ENCODE results near the gene DNAAF2. TPM values are rescaled to one million over a fixed set of nuclear protein-coding genes. Genes with fewer than 3 reads are reported as not detected.
A peak's percentile ranks its signal among the peaks of the same experiment; 100 is the strongest.
"Not testable (repeated sequence)": the region's sequence is repeated elsewhere in the genome, so short reads cannot be mapped to it uniquely, and the experiment has no call there.

Gene DNAAF2
- total RNA-seq, 1 donor from 2014 or later: 12.8 TPM

DNA sequence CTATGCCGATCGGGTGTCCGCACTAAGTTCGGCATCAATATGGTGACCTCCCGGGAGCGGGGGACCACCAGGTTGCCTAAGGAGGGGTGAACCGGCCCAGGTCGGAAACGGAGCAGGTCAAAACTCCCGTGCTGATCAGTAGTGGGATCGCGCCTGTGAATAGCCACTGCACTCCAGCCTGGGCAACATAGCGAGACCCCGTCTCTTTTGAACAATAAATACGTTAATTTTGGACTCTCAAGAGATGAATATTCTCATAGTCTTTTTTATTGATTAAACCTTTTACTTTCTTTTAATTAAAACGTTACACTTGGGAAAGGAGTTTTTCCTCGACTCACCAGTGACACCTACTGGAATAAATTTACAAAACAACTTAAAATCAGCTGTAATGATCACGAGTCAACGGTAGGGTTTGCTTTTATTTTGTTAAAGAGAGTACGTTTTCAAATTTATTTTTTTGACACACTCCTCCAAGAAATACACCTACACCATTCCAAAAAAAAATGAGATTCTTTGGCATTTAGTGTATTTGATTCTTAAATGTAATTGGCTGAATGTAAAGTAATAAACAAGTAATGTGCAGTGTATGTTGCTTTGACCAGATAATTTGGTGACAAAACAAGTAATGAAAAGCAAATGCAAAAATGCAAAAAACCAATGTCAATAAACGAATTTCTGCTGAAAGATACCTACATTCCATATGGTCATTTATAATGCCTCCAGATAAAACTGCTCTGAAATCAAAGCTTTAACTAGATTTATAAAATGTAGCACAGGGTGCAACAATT, 48.2 kb downstream of the DNAAF2 start:
- H3K4me1 Mint-ChIP-seq (ENCODE audit: low read depth): peaks cover 37% of the 10 kb centered on the region

DNA sequence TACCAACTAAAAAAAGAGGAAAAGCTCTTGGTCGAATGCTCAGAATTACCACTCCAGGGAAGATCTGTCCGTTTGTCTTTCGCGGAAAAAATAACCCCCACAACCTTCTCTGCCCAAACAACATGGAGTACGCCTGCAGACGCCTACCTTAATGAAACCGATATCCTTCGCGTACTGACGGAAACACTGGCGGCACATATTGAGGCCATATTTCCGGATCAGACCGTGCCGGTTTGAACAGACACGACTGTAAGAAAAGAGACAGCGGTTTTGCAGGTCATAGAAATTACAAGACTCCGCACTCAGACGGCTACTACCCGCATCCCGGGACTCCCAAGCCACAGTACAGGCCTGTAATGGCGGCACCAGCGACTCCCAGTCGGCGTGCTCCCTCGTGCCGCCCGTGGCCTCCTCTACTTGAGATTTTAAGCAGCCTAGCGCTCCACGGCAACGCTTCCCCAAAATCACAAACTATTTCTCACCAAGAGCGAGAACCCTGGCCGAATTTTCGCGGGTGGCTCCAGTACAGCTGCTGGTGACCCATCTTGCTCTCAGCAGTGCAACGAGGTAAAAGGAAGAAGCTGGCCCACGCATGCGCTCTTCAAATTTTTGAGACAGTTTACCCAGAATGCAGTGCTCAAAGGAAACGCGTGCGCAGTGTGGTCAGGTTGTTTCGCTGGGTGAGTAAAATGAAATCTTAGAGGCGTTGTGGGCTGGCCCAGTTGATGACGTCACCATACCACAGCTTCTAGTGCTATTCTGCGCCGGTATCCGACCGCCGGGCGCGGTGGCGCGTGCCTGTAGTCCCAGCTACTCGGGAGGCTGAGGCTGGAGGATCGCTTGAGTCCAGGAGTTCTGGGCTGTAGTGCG, 49.0 kb downstream of the DNAAF2 start, which contains the start of gene RPS29:
TSS of gene RPS29 (minus strand) at position 578 of the 870 bp plus-strand sequence. CDS start at position 544, 34 bp downstream.
- peak within 1 kb of the TSS; percentile 93 for H3K4me3 Mint-ChIP-seq
- intact Hi-C loops (cut with micrococcal nuclease): loop anchor here (1.0 to 10.0 kb wide), 10 partner anchors 12 to 1249 kb away; partner anchors contain the start of genes DMAC2L, L2HGDH, LRR1 and MGAT2
- peaks cover 52% of the 10 kb centered on the region for H3K36me3 Mint-ChIP-seq (ENCODE audit: low read depth)
- peak within 1 kb of the TSS; percentile 99 for H3K27ac Mint-ChIP-seq
- DNase-seq (ENCODE audit: low spot score): peak; percentile 97
- peaks cover 46% of the 10 kb centered on the region for H3K4me1 Mint-ChIP-seq (ENCODE audit: low read depth)
- H3K9me3 Mint-ChIP-seq: no peaks in the 10 kb centered on the region
- peaks cover 3% of the 10 kb centered on the region for H3K27me3 Mint-ChIP-seq (ENCODE audit: insufficient read depth)

More for the DNA sequence above, 48.2 kb downstream of the DNAAF2 start:
- Mint-ChIP-seq H3K27ac (peak overlapping the region; percentile 99), H3K9me3 (no peaks in the 10 kb centered on the region), H3K36me3 (ENCODE audit: low read depth) (peaks cover 44% of the 10 kb centered on the region), H3K27me3 (ENCODE audit: insufficient read depth) (peaks cover 3% of the 10 kb centered on the region), H3K4me3 (peak overlapping the region; percentile 93)
- no peak for DNase-seq (ENCODE audit: low spot score)
- intact Hi-C loops (cut with micrococcal nuclease): loop anchor here (1.0 to 10.0 kb wide), 11 partner anchors 11 to 1248 kb away; partner anchors contain the start of genes DMAC2L, L2HGDH, LRR1 and MGAT2

DNA sequence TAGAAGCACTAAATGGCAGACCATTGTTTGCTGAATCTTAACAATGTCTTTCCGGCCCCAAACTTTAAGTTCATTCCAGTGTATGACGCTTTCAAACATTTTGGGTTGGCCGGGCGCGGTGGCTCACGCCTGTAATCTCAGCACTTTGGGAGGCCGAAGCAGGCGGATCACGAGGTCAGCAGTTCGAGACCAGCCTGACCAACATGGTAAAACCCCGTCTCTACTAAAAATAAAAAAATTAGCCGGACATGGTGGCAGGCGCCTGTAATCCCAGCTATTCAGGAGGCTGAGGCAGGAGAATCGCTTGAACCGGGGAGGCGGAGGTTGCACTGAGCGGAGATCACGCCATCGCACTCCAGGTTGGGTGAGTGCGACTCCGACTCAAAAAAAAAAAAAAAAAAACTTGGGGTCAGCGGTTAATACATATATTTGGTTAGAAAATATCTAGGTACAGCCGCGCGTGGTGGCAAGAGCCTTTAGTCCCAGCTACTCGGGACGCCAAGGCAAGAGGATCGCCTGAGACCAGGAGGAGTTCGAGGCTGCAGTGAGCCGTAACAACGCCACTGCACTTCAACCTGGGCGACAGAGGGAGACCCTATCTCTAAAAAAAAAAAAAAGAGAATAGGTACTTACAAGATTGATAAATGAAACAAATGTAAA, 49.9 kb downstream of the DNAAF2 start:
- not testable (repeated sequence) for H3K9me3 Mint-ChIP-seq; H3K27me3 Mint-ChIP-seq (ENCODE audit: insufficient read depth); DNase-seq (ENCODE audit: low spot score)
- Mint-ChIP-seq H3K4me1 (ENCODE audit: low read depth) (peaks cover 51% of the 10 kb centered on the region), H3K27ac (peak overlapping the region; percentile 99), H3K36me3 (ENCODE audit: low read depth) (peaks cover 55% of the 10 kb centered on the region), H3K4me3 (peak overlapping the region; percentile 93)
- intact Hi-C loops (cut with micrococcal nuclease): loop anchor here (5.0 to 10.0 kb wide), 4 partner anchors 647 to 1250 kb away; partner anchors contain the start of genes DMAC2L, L2HGDH, NIN and SOS2

DNA sequence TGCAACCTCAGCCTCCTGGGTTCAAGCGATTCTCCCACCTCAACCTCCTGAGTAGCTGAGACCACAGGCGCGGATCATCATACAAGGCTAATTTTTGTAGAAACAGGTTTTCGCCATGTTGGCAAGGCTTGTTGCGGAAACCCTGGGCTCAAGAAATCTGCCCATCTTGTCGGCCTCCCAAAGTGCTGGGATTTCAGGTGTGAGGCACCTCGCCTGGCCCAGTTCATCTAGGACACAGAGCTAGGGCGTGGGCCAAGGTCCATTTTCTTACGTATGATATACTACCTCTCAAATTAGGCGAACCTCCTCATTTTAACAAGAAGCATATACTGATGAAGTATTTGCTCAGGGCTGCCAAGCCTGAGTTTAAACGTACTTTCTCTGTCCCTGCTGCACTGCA, 51.0 kb downstream of the DNAAF2 start:
- Mint-ChIP-seq H3K9me3 (no peaks in the 10 kb centered on the region), H3K27ac (peak overlapping the region; percentile 73), H3K4me3 (peak overlapping the region; percentile 93), H3K36me3 (ENCODE audit: low read depth) (peaks cover 58% of the 10 kb centered on the region), H3K27me3 (ENCODE audit: insufficient read depth) (peaks cover 3% of the 10 kb centered on the region), H3K4me1 (ENCODE audit: low read depth) (peaks cover 61% of the 10 kb centered on the region)
- DNase-seq (ENCODE audit: low spot score): no peak
- intact Hi-C loops (cut with micrococcal nuclease): loop anchor here (10.0 kb wide), 1 partner anchor 1251 kb away; the partner anchor contains the start of gene NIN

DNA sequence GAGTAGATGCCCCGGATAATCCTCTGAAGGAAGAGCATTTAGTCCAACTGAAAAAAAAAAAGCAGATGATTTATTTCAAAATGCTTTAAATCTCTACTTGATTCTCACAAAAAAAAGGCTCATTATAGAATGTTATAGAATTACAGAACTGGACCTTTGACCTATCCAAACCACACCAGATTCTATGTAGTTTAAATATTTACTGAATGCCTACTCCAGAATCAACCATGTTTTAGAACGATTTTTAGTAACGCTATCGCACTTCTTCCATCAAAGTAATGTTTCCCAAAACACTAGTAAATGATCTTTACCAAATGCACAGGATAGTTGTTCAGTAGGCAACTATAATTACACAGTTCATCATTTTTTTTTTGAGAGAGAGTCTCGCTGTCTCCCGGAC, 51.4 kb downstream of the DNAAF2 start:
- H3K36me3 Mint-ChIP-seq (ENCODE audit: low read depth): peaks cover 58% of the 10 kb centered on the region
- H3K4me1 Mint-ChIP-seq (ENCODE audit: low read depth): peaks cover 66% of the 10 kb centered on the region
- peak overlapping the region; percentile 73 for H3K27ac Mint-ChIP-seq
- no peak for DNase-seq (ENCODE audit: low spot score)
- H3K27me3 Mint-ChIP-seq (ENCODE audit: insufficient read depth): peaks cover 3% of the 10 kb centered on the region
- intact Hi-C loops (cut with micrococcal nuclease): loop anchor here (10.0 kb wide), 1 partner anchor 1251 kb away; the partner anchor contains the start of gene NIN
- H3K9me3 Mint-ChIP-seq: no peaks in the 10 kb centered on the region
- H3K4me3 Mint-ChIP-seq: peak overlapping the region; percentile 93

DNA sequence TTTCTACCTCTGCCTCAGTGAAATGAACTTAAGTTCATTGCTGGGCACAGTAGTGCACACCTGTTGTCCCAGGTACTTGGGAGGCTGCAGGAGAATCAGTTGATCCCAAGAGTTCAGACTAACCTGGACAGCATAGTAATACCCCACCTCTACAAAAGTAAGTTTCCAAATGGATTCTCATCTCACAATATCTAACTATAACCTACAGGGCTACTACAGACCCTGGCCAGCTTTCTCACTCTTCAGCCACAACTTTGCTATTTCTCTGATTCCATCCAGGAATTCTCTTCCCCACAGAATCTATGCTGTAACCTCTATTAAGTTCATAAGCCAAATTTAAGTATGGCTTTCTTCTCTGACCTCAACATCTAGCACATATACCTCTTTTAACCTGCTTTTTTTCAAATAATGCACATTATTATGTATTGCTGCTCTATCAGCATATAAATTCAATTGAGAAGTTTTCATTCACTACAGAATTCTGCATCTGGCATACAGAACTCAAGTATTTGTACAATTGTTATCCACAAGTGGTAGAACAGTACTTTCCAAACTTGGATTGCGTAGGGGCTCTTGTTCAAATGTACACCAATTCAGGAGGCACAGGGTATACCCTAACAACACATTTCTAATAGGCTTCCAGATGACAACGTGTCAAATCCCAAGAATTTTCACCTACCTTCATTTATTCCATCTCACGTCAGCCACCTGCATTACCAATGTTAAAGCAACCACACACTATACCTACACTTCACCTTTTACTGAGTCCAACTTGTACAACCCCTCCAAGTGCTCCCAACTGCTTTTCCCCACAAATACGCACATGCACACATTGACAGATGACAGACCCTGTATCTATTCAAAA, 52.7 kb downstream of the DNAAF2 start:
- peak overlapping the region; percentile 93 for H3K4me3 Mint-ChIP-seq
- peaks cover 61% of the 10 kb centered on the region for H3K4me1 Mint-ChIP-seq (ENCODE audit: low read depth)
- DNase-seq (ENCODE audit: low spot score): no peak
- peaks cover 3% of the 10 kb centered on the region for H3K27me3 Mint-ChIP-seq (ENCODE audit: insufficient read depth)
- peaks cover 66% of the 10 kb centered on the region for H3K36me3 Mint-ChIP-seq (ENCODE audit: low read depth)
- no peaks in the 10 kb centered on the region for H3K9me3 Mint-ChIP-seq
- H3K27ac Mint-ChIP-seq: peak overlapping the region; percentile 15
- intact Hi-C loops (cut with micrococcal nuclease): loop anchor here (10.0 kb wide), 1 partner anchor 1252 kb away; the partner anchor contains the start of gene NIN

DNA sequence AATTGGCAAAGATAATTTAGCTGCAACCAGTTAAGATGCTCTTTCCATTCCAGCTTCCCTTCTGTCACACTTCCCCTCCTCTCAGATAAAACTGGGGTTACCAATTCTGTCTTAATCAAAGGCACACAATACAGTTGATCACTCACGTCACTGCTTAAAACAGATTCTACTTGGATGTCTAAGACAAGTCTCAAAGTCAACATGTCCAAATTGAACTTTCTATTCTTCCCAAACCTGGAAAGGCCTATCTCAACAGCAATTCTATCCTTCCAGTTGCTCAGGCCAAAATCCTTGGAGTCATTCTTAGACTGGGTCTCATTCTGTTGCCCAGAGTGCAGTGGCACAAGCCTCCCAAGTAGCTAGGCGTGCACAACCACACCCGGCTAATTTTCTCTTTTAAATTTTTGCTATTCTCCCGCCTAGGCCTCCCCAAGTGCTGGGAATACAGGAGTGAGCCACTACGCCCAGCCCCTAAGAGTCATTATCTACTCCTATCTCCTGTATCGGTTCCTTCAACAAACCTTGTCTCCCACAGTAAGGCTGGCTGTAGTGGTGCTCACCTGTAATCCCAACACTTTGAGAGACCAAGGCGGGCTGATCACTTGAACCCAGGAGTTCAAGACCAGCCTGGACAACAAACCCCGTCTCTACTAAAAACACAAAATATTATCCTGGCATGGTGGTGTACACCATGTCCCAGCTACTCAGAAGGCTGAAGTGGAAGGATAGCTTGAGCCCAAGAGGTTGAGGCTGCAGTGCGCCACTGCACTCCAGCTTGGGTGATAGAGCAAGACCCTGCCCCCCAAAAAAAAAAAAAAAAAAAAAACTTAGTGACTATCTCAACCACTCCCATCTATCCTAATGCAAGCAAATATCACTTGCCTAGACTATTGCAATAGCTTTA, 53.6 kb downstream of the DNAAF2 start:
- peaks cover 3% of the 10 kb centered on the region for H3K27me3 Mint-ChIP-seq (ENCODE audit: insufficient read depth)
- H3K4me1 Mint-ChIP-seq (ENCODE audit: low read depth): peaks cover 54% of the 10 kb centered on the region
- peak overlapping the region; percentile 16 for H3K27ac Mint-ChIP-seq
- intact Hi-C loops (cut with micrococcal nuclease): loop anchor here (10.0 kb wide), 1 partner anchor 1253 kb away; the partner anchor contains the start of gene NIN
- H3K4me3 Mint-ChIP-seq: no peak overlapping the region
- no peak for DNase-seq (ENCODE audit: low spot score)
- no peaks in the 10 kb centered on the region for H3K9me3 Mint-ChIP-seq
- peaks cover 71% of the 10 kb centered on the region for H3K36me3 Mint-ChIP-seq (ENCODE audit: low read depth)

DNA sequence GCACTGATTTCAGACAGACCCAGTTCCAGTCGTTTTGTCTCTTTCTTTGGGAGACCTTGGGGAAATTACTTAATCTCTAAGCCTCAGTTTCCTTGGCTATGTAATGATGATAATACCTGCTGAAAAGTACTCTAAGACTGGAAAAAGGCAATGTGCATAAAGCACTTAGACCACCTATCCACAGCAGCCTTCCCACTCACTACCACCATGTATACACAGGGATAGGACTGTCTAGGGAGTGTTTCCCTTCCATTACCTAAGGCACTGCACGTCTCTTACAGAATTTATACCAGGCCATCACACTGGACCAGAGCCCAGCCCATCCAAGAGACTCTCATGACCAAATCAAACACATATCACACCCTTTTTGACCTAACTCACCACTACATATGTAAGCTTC, 55.2 kb downstream of the DNAAF2 start:
- intact Hi-C loops (cut with micrococcal nuclease): loop anchor here (10.0 kb wide), 1 partner anchor 1255 kb away; the partner anchor contains the start of gene NIN
- H3K27me3 Mint-ChIP-seq (ENCODE audit: insufficient read depth): no peaks in the 10 kb centered on the region
- H3K4me3 Mint-ChIP-seq: no peak overlapping the region
- H3K36me3 Mint-ChIP-seq (ENCODE audit: low read depth): peaks cover 56% of the 10 kb centered on the region
- no peak for DNase-seq (ENCODE audit: low spot score)
- H3K27ac Mint-ChIP-seq: peak overlapping the region; percentile 4
- peaks cover 50% of the 10 kb centered on the region for H3K4me1 Mint-ChIP-seq (ENCODE audit: low read depth)
- no peaks in the 10 kb centered on the region for H3K9me3 Mint-ChIP-seq

DNA sequence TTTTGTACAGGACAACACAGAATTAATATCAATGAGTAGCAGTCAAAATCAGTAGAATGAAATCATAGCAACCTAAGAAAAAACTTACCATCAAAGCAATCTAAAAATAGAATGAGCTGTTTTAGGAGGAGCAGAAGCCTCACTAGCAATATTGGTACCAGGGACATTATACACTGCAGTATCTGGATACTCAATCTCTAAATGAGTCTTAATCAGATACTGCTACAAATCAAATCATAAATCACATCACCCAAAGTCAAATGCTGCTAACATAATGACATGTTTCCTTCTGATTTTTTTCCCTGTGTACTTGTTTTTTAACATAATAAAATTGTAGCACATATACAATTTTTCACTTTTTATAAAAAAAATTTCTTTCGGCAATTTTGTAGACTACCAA, 56.9 kb downstream of the DNAAF2 start:
- Mint-ChIP-seq H3K4me3 (no peak overlapping the region), H3K9me3 (no peaks in the 10 kb centered on the region), H3K36me3 (ENCODE audit: low read depth) (peaks cover 54% of the 10 kb centered on the region), H3K4me1 (ENCODE audit: low read depth) (peaks cover 41% of the 10 kb centered on the region), H3K27ac (no peak overlapping the region), H3K27me3 (ENCODE audit: insufficient read depth) (no peaks in the 10 kb centered on the region)
- intact Hi-C loops (cut with micrococcal nuclease): no loop called here
- DNase-seq (ENCODE audit: low spot score): no peak
